KMS-11 (cell line): ENCODE results near the gene HCFC2.

Experiments
- H2AFZ ChIP-seq: fragments of 200-600 bp; sonication (generic); 2 replicates; pipeline ENCODE4 v1.6.1; 2016; ENCODE audit warnings: antibody characterized with exemption, mixed run types, low read depth
- H3K27ac ChIP-seq: fragments of 200-600 bp; sonication (generic); 2 replicates; pipeline ENCODE4 v1.6.1; 2016; ENCODE audit warnings: mild to moderate bottlenecking, mixed run types
- H3K27me3 ChIP-seq: fragments of 200-600 bp; sonication (generic); 2 replicates; pipeline ENCODE4 v1.6.1; 2017; ENCODE audit warnings: mild to moderate bottlenecking, low read depth, mixed run types, moderate library complexity; ENCODE audit not compliant: insufficient read depth
- H3K36me3 ChIP-seq: fragments of 200-600 bp; sonication (generic); 2 replicates; pipeline ENCODE4 v1.6.1; 2017; ENCODE audit warnings: mild to moderate bottlenecking, mixed run types; ENCODE audit not compliant: insufficient read depth
- H3K4me1 ChIP-seq: fragments of 200-600 bp; sonication (generic); 2 replicates; pipeline ENCODE4 v1.6.1; 2016; ENCODE audit warnings: mild to moderate bottlenecking, low read depth, mixed run types; ENCODE audit not compliant: poor library complexity, severe bottlenecking
- H3K4me2 ChIP-seq: fragments of 200-600 bp; sonication (generic); 2 replicates; pipeline ENCODE4 v1.7.0; 2016; ENCODE audit warnings: mild to moderate bottlenecking, mixed run types
- H3K4me3 ChIP-seq: fragments of 200-600 bp; sonication (generic); IDR thresholded peaks from 2 replicates; pipeline ENCODE4 v1.6.1; 2017; ENCODE audit warnings: low read depth, low read length, mixed read lengths; ENCODE audit not compliant: insufficient read depth
- H3K79me2 ChIP-seq: fragments of 200-600 bp; sonication (generic); 2 replicates; pipeline ENCODE4 v1.6.1; 2016; ENCODE audit warnings: low read depth, mixed run types; ENCODE audit not compliant: insufficient read depth
- H3K9ac ChIP-seq: fragments of 200-600 bp; sonication (generic); 2 replicates; pipeline ENCODE4 v1.6.1; 2016; ENCODE audit warnings: mild to moderate bottlenecking, mixed run types
- H4K20me1 ChIP-seq: fragments of 200-600 bp; sonication (generic); 2 replicates; pipeline ENCODE4 v1.6.1; 2016; ENCODE audit warnings: mild to moderate bottlenecking, mixed run types; ENCODE audit not compliant: insufficient read depth
- CTCF ChIP-seq: fragments of 200-600 bp; sonication (generic); conservative IDR thresholded peaks from 2 replicates; pipeline ENCODE4 v1.6.1; 2017; ENCODE audit warnings: low read depth, mild to moderate bottlenecking, antibody characterized with exemption, low read length, moderate library complexity, mixed read lengths

HCFC2 gene

GRCh38 chr12:104044158-104044557, 20.2 kb upstream of the HCFC2 start:
- H3K9ac ChIP-seq = no peak overlapping the region
- no peaks in the 10 kb centered on the region for H3K4me1 ChIP-seq
- no peaks in the 10 kb centered on the region for H3K79me2 ChIP-seq
- H3K27me3 ChIP-seq = no peaks in the 10 kb centered on the region
- H4K20me1 ChIP-seq = no peaks in the 10 kb centered on the region
- H2AFZ ChIP-seq = no peak overlapping the region
- no peak overlapping the region for H3K27ac ChIP-seq
- H3K4me3 ChIP-seq = no peak overlapping the region
- no peak overlapping the region for H3K4me2 ChIP-seq
- no peaks in the 10 kb centered on the region for H3K36me3 ChIP-seq
- no peak for TF ChIP-seq CTCF

GRCh38 chr12:104046306-104046705, 18.0 kb upstream of the HCFC2 start:
- Histone ChIP-seq H2AFZ (no peak overlapping the region), H3K4me3 (no peak overlapping the region), H3K27me3 (no peaks in the 10 kb centered on the region), H3K4me2 (no peak overlapping the region), H3K36me3 (no peaks in the 10 kb centered on the region), H3K9ac (no peak overlapping the region), H4K20me1 (no peaks in the 10 kb centered on the region), H3K27ac (no peak overlapping the region), H3K79me2 (no peaks in the 10 kb centered on the region), H3K4me1 (no peaks in the 10 kb centered on the region)
- no peak for TF ChIP-seq CTCF

DNA sequence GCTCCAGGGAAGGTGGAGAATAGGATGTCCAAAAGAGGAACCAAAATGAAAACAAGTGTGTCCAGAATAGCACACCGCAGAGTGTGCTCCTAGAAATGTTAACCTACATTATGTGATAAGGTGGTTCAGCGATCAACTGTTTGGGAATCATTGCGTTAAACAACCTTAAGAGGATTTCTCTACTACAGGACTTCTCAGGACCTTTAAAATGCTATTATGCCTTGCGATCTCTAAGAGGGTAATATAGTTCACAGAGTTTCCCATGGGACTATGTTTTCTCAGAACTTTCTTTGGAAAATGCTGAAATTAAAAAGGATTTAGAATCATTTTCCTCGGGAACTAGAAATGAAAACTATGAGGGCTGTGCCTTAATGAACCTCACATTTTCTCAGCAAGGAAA, 16.2 kb upstream of the HCFC2 start:
- Histone ChIP-seq H3K79me2 (no peaks in the 10 kb centered on the region), H3K36me3 (no peaks in the 10 kb centered on the region), H3K4me2 (no peak overlapping the region), H3K27me3 (no peaks in the 10 kb centered on the region), H3K27ac (no peak overlapping the region), H2AFZ (no peak overlapping the region), H4K20me1 (no peaks in the 10 kb centered on the region), H3K4me3 (no peak overlapping the region), H3K4me1 (no peaks in the 10 kb centered on the region), H3K9ac (no peak overlapping the region)
- no peak for TF ChIP-seq CTCF

- no peaks in the 10 kb centered on the region for H3K36me3 ChIP-seq
- no peaks in the 10 kb centered on the region for H4K20me1 ChIP-seq
- no peak overlapping the region for H3K4me2 ChIP-seq
- no peaks in the 10 kb centered on the region for H3K4me1 ChIP-seq
- H2AFZ ChIP-seq = no peak overlapping the region
- H3K79me2 ChIP-seq = no peaks in the 10 kb centered on the region
- H3K27me3 ChIP-seq = no peaks in the 10 kb centered on the region
- H3K9ac ChIP-seq = no peak overlapping the region
- TF ChIP-seq CTCF = no peak
- no peak overlapping the region for H3K4me3 ChIP-seq
- H3K27ac ChIP-seq = no peak overlapping the region
Measured at GRCh38 chr12:104048811-104049210, 15.5 kb upstream of the HCFC2 start.
